ENCODE results near the gene NFASC. TPM values are rescaled to one million over a fixed set of nuclear protein-coding genes. Genes with fewer than 3 reads are reported as not detected.

The NFASC gene
- total RNA-seq, 1 experiment from 2014 or later: 1.6 TPM

GRCh38 chr1:205056956-205057568, 186.4 kb downstream of the NFASC start:
- Histone ChIP-seq H3K9me3 (ENCODE audit: low read length) (no peaks in the 10 kb centered on the region), H3K79me2 (ENCODE audit: low read length) (no peaks in the 10 kb centered on the region), H3K27ac (ENCODE audit: low read length) (no peak overlapping the region), H3K9me2 (replicated peaks; ENCODE audit: low read length) (no peaks in the 10 kb centered on the region), H3K4me3 (ENCODE audit: low read length) (no peak overlapping the region), H3F3A (ENCODE audit: low read length, unreplicated experiment) (no peaks in the 10 kb centered on the region), H3K4me1 (ENCODE audit: insufficient read depth, low read length) (no peaks in the 10 kb centered on the region), H3K36me3 (ENCODE audit: low read depth, low read length) (no peaks in the 10 kb centered on the region), H3K4me2 (ENCODE audit: low read length) (no peak overlapping the region), H4K20me1 (ENCODE audit: low read length) (no peaks in the 10 kb centered on the region), H3K9ac (ENCODE audit: low read length) (no peak overlapping the region), H3K27me3 (ENCODE audit: low read length) (peaks cover 52% of the 10 kb centered on the region), H2AFZ (ENCODE audit: low read length) (no peak overlapping the region)
- intact Hi-C loops (cut with micrococcal nuclease): no loop called here
- DNase-seq (no peak), ATAC-seq (no peak)
- TF ChIP-seq EZH2phosphoT487 (IDR thresholded peaks at IDR 0.05; ENCODE audit: borderline replicate concordance, low read length) (no peak), CTCF (conservative IDR thresholded peaks at IDR 0.05; ENCODE audit: low read depth, low read length) (no peak)
- no TSS peak for BruUV-seq (replicated peaks)
- ChIA-PET CTCF (no interaction called here), POLR2A (ENCODE audit: unreplicated experiment) (no interaction called here)

GRCh38 chr1:205057808-205058575, 187.3 kb downstream of the NFASC start:
- ChIA-PET POLR2A (ENCODE audit: unreplicated experiment) (no interaction called here), CTCF (no interaction called here)
- H4K20me1 ChIP-seq (ENCODE audit: low read length): no peaks in the 10 kb centered on the region
- intact Hi-C loops (cut with micrococcal nuclease): no loop called here
- H3K9me2 ChIP-seq (replicated peaks; ENCODE audit: low read length): no peaks in the 10 kb centered on the region
- H3K27me3 ChIP-seq (ENCODE audit: low read length): peaks cover 43% of the 10 kb centered on the region
- no peak for ATAC-seq
- H3K79me2 ChIP-seq (ENCODE audit: low read length): no peaks in the 10 kb centered on the region
- TF ChIP-seq EZH2phosphoT487 (IDR thresholded peaks at IDR 0.05; ENCODE audit: borderline replicate concordance, low read length): no peak
- no peak for TF ChIP-seq CTCF (conservative IDR thresholded peaks at IDR 0.05; ENCODE audit: low read depth, low read length)
- TF ChIP-seq EZH2 (IDR thresholded peaks at IDR 0.05; ENCODE audit: low read length, unreplicated experiment): no peak
- no peak overlapping the region for H2AFZ ChIP-seq (ENCODE audit: low read length)
- no peak for DNase-seq
- BruUV-seq (replicated peaks): no TSS peak
- no peak overlapping the region for H3K4me2 ChIP-seq (ENCODE audit: low read length)
- H3F3A ChIP-seq (ENCODE audit: low read length, unreplicated experiment): no peaks in the 10 kb centered on the region
- H3K4me1 ChIP-seq (ENCODE audit: insufficient read depth, low read length): no peaks in the 10 kb centered on the region
- no peaks in the 10 kb centered on the region for H3K9me3 ChIP-seq (ENCODE audit: low read length)
- H3K27ac ChIP-seq (ENCODE audit: low read length): no peak overlapping the region
- H3K4me3 ChIP-seq (ENCODE audit: low read length): no peak overlapping the region
- no peak overlapping the region for H3K9ac ChIP-seq (ENCODE audit: low read length)
- H3K36me3 ChIP-seq (ENCODE audit: low read depth, low read length): no peaks in the 10 kb centered on the region

- DNase-seq (no peak), ATAC-seq (no peak)
- Histone ChIP-seq H3K9me2 (replicated peaks; ENCODE audit: low read length) (no peaks in the 10 kb centered on the region), H3K27ac (ENCODE audit: low read length) (no peak overlapping the region), H3K4me1 (ENCODE audit: insufficient read depth, low read length) (no peaks in the 10 kb centered on the region), H2AFZ (ENCODE audit: low read length) (no peak overlapping the region), H3K9me3 (ENCODE audit: low read length) (no peaks in the 10 kb centered on the region), H3K27me3 (ENCODE audit: low read length) (peaks cover 34% of the 10 kb centered on the region), H4K20me1 (ENCODE audit: low read length) (no peaks in the 10 kb centered on the region), H3K36me3 (ENCODE audit: low read depth, low read length) (no peaks in the 10 kb centered on the region), H3K4me2 (ENCODE audit: low read length) (no peak overlapping the region), H3K79me2 (ENCODE audit: low read length) (no peaks in the 10 kb centered on the region), H3F3A (ENCODE audit: low read length, unreplicated experiment) (no peaks in the 10 kb centered on the region), H3K4me3 (ENCODE audit: low read length) (no peak overlapping the region), H3K9ac (ENCODE audit: low read length) (no peak overlapping the region)
- ChIA-PET CTCF (no interaction called here), POLR2A (ENCODE audit: unreplicated experiment) (no interaction called here)
- TF ChIP-seq CTCF (conservative IDR thresholded peaks at IDR 0.05; ENCODE audit: low read depth, low read length): no peak
- no peak for TF ChIP-seq EZH2phosphoT487 (IDR thresholded peaks at IDR 0.05; ENCODE audit: borderline replicate concordance, low read length)
- no peak for TF ChIP-seq EZH2 (IDR thresholded peaks at IDR 0.05; ENCODE audit: low read length, unreplicated experiment)
- intact Hi-C loops (cut with micrococcal nuclease): no loop called here
- no TSS peak for BruUV-seq (replicated peaks)
Observed at GRCh38 chr1:205058853-205059252, 188.2 kb downstream of the NFASC start.
